Measurements from ENCODE around the gene HNRNPUL1.

HNRNPUL1 gene

GRCh38 chr19:41355035-41355434 is 90.9 kb downstream of the HNRNPUL1 start:
- no peak for DNase-seq

- DNase-seq: peak; percentile 5 to 24
These were observed 91.6 kb downstream of the HNRNPUL1 start for GRCh38 chr19:41355802-41356201.

- DNase-seq: peak; percentile 83 to 87
These were observed 93.0 kb downstream of the HNRNPUL1 start for GRCh38 chr19:41356984-41357739.

Data from Kasumi-1 (cell line).